Measurements from ENCODE around the gene SH3BGRL3. TPM values are rescaled to one million over a fixed set of nuclear protein-coding genes. Genes with fewer than 3 reads are reported as not detected.

SH3BGRL3 gene
- total RNA-seq, 1 donor, result 30.8 TPM

DNA sequence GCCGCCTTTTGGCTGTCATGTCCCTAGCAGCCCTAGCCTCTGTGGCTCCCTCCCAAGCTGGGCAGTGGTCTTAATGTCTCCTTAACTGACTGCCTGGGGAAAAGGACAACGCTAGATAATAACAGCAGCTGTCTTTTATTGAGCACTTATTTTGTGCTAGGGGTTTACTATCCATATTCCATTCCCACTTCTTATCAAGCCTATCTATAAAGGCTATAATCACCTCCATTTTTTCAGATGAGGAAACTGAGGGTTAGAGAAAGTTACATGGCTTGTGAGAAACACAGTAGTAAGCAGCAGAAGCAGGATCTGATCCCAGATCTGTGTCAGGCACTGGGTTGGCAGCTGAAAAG lies 6.2 kb downstream of the SH3BGRL3 start:
- DNase-seq (ENCODE audit: insufficient read length, low spot score, missing footprints), result no peak
- H3K4me2 ChIP-seq (ENCODE audit: insufficient read depth, low read length), result no peak overlapping the region
- peaks cover 19% of the 10 kb centered on the region for H4K20me1 ChIP-seq (ENCODE audit: insufficient read depth, low read length)
- no peaks in the 10 kb centered on the region for H3K27me3 ChIP-seq (ENCODE audit: insufficient read depth, low read length)
- peaks cover 53% of the 10 kb centered on the region for H3K4me1 ChIP-seq (ENCODE audit: insufficient read depth, low read length)
- no peaks in the 10 kb centered on the region for H3K9me3 ChIP-seq (ENCODE audit: low read depth, low read length)
- no peak overlapping the region for H3K27ac ChIP-seq (ENCODE audit: low read depth, low read length)
- H3K4me3 ChIP-seq (ENCODE audit: insufficient read depth, low read length), result no peak overlapping the region
- H3K36me3 ChIP-seq (ENCODE audit: insufficient read depth, low read length), result peaks cover 31% of the 10 kb centered on the region
- H3K79me2 ChIP-seq (ENCODE audit: insufficient read depth, low read length), result peaks cover 28% of the 10 kb centered on the region
- TF ChIP-seq, protein P1, sequence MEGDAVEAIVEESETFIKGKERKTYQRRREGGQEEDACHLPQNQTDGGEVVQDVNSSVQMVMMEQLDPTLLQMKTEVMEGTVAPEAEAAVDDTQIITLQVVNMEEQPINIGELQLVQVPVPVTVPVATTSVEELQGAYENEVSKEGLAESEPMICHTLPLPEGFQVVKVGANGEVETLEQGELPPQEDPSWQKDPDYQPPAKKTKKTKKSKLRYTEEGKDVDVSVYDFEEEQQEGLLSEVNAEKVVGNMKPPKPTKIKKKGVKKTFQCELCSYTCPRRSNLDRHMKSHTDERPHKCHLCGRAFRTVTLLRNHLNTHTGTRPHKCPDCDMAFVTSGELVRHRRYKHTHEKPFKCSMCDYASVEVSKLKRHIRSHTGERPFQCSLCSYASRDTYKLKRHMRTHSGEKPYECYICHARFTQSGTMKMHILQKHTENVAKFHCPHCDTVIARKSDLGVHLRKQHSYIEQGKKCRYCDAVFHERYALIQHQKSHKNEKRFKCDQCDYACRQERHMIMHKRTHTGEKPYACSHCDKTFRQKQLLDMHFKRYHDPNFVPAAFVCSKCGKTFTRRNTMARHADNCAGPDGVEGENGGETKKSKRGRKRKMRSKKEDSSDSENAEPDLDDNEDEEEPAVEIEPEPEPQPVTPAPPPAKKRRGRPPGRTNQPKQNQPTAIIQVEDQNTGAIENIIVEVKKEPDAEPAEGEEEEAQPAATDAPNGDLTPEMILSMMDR (IDR thresholded peaks at IDR 0.05; ENCODE audit: extremely low read depth, low read depth, low read length), result no peak
- H2AFZ ChIP-seq (ENCODE audit: low read length), result no peak overlapping the region

DNA sequence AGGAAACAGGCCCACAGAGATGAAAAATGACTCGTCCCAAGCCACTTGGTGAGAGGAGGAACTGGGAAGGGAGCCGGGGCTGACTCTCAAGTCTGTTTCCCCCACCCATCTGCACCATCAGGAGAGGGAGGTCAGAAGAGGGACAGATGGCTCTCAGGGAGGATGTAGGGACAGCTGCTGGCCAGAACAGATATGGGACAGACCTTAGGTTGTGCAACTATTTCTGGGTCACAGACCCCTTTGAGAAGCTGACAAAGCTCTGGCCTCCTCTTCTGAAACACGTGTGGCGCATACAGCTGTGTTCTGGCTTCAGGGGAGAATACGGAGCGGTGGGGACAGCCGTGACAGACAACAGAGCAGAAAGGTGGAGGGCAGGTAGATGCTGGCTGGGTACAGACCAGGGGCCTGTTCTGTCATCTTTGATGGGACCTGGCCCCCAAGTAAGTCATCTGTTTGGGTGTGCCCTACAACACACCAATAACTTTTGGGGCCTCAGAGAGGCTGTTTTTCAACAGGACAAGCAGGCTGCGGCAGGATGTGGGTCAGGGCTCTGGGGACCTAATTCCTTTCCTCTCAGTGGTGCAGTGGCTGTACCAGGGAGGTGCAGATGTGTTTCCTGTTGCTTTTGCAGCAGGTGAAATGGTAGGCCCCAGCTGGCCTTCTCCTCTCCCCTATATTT lies 7.3 kb downstream of the SH3BGRL3 start:
- H3K9me3 ChIP-seq (ENCODE audit: low read depth, low read length), result no peaks in the 10 kb centered on the region
- H4K20me1 ChIP-seq (ENCODE audit: insufficient read depth, low read length), result peaks cover 10% of the 10 kb centered on the region
- H3K36me3 ChIP-seq (ENCODE audit: insufficient read depth, low read length), result peaks cover 21% of the 10 kb centered on the region
- peaks cover 42% of the 10 kb centered on the region for H3K4me1 ChIP-seq (ENCODE audit: insufficient read depth, low read length)
- no peaks in the 10 kb centered on the region for H3K27me3 ChIP-seq (ENCODE audit: insufficient read depth, low read length)
- H2AFZ ChIP-seq (ENCODE audit: low read length), result no peak overlapping the region
- H3K4me2 ChIP-seq (ENCODE audit: insufficient read depth, low read length), result peak overlapping the region; percentile 23
- DNase-seq (ENCODE audit: insufficient read length, low spot score, missing footprints), result peak; percentile 89
- TF ChIP-seq, protein P1 (IDR thresholded peaks at IDR 0.05; ENCODE audit: extremely low read depth, low read depth, low read length), result no peak
- H3K4me3 ChIP-seq (ENCODE audit: insufficient read depth, low read length), result no peak overlapping the region
- H3K27ac ChIP-seq (ENCODE audit: low read depth, low read length), result peak overlapping the region; percentile 9
- H3K79me2 ChIP-seq (ENCODE audit: insufficient read depth, low read length), result peaks cover 17% of the 10 kb centered on the region

DNA sequence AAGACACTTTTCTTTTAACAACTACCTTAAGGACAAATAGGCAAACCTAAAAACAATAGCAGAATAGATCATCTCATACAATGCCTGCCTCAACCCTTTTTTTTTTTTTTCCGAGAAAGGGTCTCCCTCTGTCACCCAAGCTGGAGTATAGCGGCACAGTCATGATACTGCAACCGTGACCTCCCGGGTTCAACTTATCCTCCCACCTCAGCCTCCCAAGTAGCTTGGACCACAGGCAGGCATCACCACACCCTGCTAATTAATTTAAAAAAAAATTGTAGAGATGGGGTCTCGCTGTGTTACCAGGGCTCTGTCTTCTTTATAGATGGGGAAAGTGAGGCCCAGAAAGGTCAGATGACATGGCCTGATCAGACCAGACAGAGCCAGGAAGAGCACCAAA lies 7.9 kb downstream of the SH3BGRL3 start:
- DNase-seq (ENCODE audit: insufficient read length, low spot score, missing footprints), result no peak
- Histone ChIP-seq H2AFZ (ENCODE audit: low read length) (no peak overlapping the region), H3K4me1 (ENCODE audit: insufficient read depth, low read length) (peaks cover 36% of the 10 kb centered on the region), H3K4me3 (ENCODE audit: insufficient read depth, low read length) (no peak overlapping the region), H3K27ac (ENCODE audit: low read depth, low read length) (no peak overlapping the region), H3K9me3 (ENCODE audit: low read depth, low read length) (no peaks in the 10 kb centered on the region), H3K36me3 (ENCODE audit: insufficient read depth, low read length) (peaks cover 15% of the 10 kb centered on the region), H3K4me2 (ENCODE audit: insufficient read depth, low read length) (no peak overlapping the region), H4K20me1 (ENCODE audit: insufficient read depth, low read length) (peaks cover 8% of the 10 kb centered on the region), H3K27me3 (ENCODE audit: insufficient read depth, low read length) (no peaks in the 10 kb centered on the region), H3K79me2 (ENCODE audit: insufficient read depth, low read length) (peaks cover 11% of the 10 kb centered on the region)
- TF ChIP-seq, protein P1 (IDR thresholded peaks at IDR 0.05; ENCODE audit: extremely low read depth, low read depth, low read length), result no peak

DNA sequence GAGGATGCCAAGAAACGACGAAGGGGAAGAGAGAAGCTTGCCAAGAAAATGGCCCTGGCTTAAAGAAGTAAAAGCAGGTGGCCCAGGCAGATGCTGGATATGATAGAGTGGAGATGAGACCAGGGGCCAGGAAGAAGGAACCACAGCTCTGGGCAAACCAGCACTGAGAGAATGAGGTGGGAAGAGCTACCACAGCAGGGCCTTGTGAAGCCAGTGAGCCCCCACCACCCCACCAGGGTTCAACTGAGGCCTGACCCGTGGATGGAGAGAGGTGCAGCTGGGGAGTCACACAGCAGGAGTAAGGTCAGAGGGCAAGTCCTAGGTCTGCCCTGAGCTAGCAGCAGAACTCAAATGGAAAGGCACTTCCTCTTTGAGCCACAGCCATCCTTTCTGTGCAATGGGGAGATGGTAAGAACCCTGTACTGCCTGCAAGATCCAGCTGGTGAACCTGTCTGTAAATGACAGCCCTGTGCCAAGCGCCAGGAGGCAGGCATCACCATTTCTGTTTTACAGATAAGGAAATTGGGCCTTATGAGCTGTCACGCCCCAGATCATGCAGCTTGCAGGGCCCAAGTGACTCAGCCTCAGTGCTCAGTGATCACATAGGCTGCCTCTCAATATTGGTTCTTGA lies 8.5 kb downstream of the SH3BGRL3 start:
- Histone ChIP-seq H3K79me2 (ENCODE audit: insufficient read depth, low read length) (peaks cover 5% of the 10 kb centered on the region), H3K9me3 (ENCODE audit: low read depth, low read length) (no peaks in the 10 kb centered on the region), H3K4me2 (ENCODE audit: insufficient read depth, low read length) (no peak overlapping the region), H3K36me3 (ENCODE audit: insufficient read depth, low read length) (peaks cover 9% of the 10 kb centered on the region), H4K20me1 (ENCODE audit: insufficient read depth, low read length) (peaks cover 8% of the 10 kb centered on the region), H3K27ac (ENCODE audit: low read depth, low read length) (no peak overlapping the region), H3K4me3 (ENCODE audit: insufficient read depth, low read length) (no peak overlapping the region), H2AFZ (ENCODE audit: low read length) (no peak overlapping the region), H3K27me3 (ENCODE audit: insufficient read depth, low read length) (no peaks in the 10 kb centered on the region), H3K4me1 (ENCODE audit: insufficient read depth, low read length) (peaks cover 30% of the 10 kb centered on the region)
- TF ChIP-seq, protein P1 (IDR thresholded peaks at IDR 0.05; ENCODE audit: extremely low read depth, low read depth, low read length), result no peak
- peak; percentile 87 for DNase-seq (ENCODE audit: insufficient read length, low spot score, missing footprints)
